Measurements from ENCODE around the gene NSDHL. TPM values are rescaled to one million over a fixed set of nuclear protein-coding genes. Genes with fewer than 3 reads are reported as not detected.
"Not testable (repeated sequence)": the region's sequence is repeated elsewhere in the genome, so short reads cannot be mapped to it uniquely, and the experiment has no call there.

Gene NSDHL
- polyA plus RNA-seq (2013, experiment 1 of 2) = 26.5 TPM
- polyA plus RNA-seq (2013, experiment 2 of 2) = 26.5 TPM

DNA sequence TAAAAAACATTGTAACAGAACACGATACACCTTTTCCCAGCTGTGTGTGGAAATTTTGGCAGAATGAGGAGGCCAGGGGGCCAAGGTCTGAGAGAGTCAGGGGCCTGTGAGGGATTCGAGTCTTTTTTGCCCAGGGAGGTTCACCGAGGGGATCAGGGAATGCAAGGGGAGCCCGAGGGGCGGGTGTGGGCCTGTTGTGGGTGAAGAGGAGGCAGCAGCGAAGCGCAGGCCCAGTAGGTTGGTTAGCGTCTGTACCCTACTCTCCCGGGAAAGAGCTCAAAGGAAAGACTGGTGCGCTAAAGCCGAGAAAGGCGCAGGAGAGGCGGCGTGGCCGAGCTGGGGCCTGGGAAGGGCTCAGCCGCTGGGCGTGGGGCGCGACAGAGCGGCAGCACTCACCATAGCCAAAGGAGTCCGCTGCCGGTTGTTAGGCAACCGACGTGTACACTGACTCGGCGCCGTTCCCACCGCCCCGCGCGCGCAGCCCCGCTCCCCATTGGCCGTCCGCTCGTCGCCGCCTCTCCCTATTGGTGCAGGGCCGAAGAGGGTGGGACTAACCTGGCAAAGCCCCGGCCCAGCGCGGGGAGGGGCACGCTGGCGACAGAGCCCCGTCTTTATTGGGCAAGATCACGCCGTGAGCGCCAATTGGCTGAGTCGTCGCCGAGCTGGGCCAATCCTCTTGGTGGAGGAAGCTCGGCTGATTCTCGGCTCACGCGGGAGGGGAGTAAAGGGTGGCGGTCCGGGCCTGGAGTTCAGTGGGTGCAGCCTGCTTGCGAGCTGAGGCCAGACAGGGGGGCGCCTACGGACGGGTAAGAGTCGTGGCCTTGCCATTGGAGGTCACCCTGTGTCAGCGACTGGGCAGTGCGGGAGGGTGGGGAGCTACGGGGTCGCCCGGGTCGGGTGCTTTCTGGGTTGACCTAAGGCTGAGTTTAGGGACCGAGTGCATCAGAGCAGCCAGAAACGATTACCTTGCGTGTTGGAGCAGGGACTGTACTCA is at the start of gene NSDHL, which contains the start of gene CETN2:
Gene NSDHL, plus strand, starts transcription at position 752 of the 994 bp plus-strand sequence. CDS start 15,262 bp downstream, outside the sequence.
Gene CETN2, minus strand, starts transcription at position 446 of the 994 bp plus-strand sequence. Its CDS starts 47 bp downstream, at position 399.
- Histone ChIP-seq H2BK12ac (ENCODE audit: low read length) (no peak within 1 kb of the TSS), H3K79me1 (ENCODE audit: low read depth, low read length) (peaks cover 3% of the 10 kb centered on the region), H3K27ac (replicated peaks; ENCODE audit: low read length) (no peak within 1 kb of the TSS), H3K9me3 (replicated peaks in 1 of 2; ENCODE audit: control insufficient read depth in 2 of 2, insufficient read depth in 1 of 2, low read depth in 1 of 2, low read length in 2 of 2) (peaks cover 0 to 6% of the 10 kb centered on the region in 2 donors), H2AK5ac (ENCODE audit: low read depth, low read length) (no peak within 1 kb of the TSS), H2BK15ac (ENCODE audit: low read length) (no peak within 1 kb of the TSS), H3K4me3 (ENCODE audit: low read length in 2 of 2) (peak within 1 kb of the TSS; percentile 89 to 95), H2AFZ (ENCODE audit: low read length) (peak within 1 kb of the TSS; percentile 81), H3K27me3 (ENCODE audit: control insufficient read depth in 3 of 3, insufficient read depth in 3 of 3, low read depth in 1 of 3, low read length in 3 of 3) (peaks cover 0 to 2% (median 0%) of the 10 kb centered on the region in 3 experiments), H3K4me2 (ENCODE audit: insufficient read depth, low read length, poor library complexity, severe bottlenecking) (peak within 1 kb of the TSS; percentile 57), H3K36me3 (replicated peaks in 1 of 2; ENCODE audit: control insufficient read depth in 2 of 2, insufficient read depth in 2 of 2, low read length in 2 of 2) (peaks cover 5 to 54% of the 10 kb centered on the region in 2 donors), H3K18ac (ENCODE audit: low read length) (no peak within 1 kb of the TSS), H3K4ac (ENCODE audit: low read length) (no peak within 1 kb of the TSS), H3K4me1 (ENCODE audit: control insufficient read depth in 2 of 2, insufficient read depth in 1 of 2, low read depth in 1 of 2, low read length in 2 of 2) (peaks cover 0 to 1% of the 10 kb centered on the region in 2 donors), H3K23ac (ENCODE audit: low read depth, low read length, poor library complexity) (no peak within 1 kb of the TSS), H4K91ac (ENCODE audit: low read depth, low read length, poor library complexity) (no peak within 1 kb of the TSS), H3K9ac (ENCODE audit: low read depth, low read length, poor library complexity) (peak within 1 kb of the TSS; percentile 60), H3K14ac (ENCODE audit: low read length) (no peak within 1 kb of the TSS), H4K8ac (ENCODE audit: low read depth, low read length) (no peak within 1 kb of the TSS), H2BK5ac (ENCODE audit: low read length) (no peak within 1 kb of the TSS), H2BK120ac (ENCODE audit: low read depth, low read length) (no peak within 1 kb of the TSS)
- no CpG with 5 or more reads among the region's 71 CpGs for WGBS, 2 donors (ENCODE audit: extremely low coverage in 2 of 2, insufficient read length in 2 of 2, insufficient replicate concordance in 1 of 2)
- peak; percentile 90 for DNase-seq (ENCODE audit: low spot score)

- not testable (repeated sequence) for DNase-seq (ENCODE audit: low spot score); H3K4me1 ChIP-seq (ENCODE audit: control insufficient read depth in 2 of 2, insufficient read depth in 1 of 2, low read depth in 1 of 2, low read length in 2 of 2); H3K9me3 ChIP-seq (replicated peaks in 1 of 2; ENCODE audit: control insufficient read depth in 2 of 2, insufficient read depth in 1 of 2, low read depth in 1 of 2, low read length in 2 of 2); H4K91ac ChIP-seq (ENCODE audit: low read depth, low read length, poor library complexity); H4K8ac ChIP-seq (ENCODE audit: low read depth, low read length); H2BK5ac ChIP-seq (ENCODE audit: low read length); H3K4me2 ChIP-seq (ENCODE audit: insufficient read depth, low read length, poor library complexity, severe bottlenecking); H3K9ac ChIP-seq (ENCODE audit: low read depth, low read length, poor library complexity); H3K4ac ChIP-seq (ENCODE audit: low read length); H3K14ac ChIP-seq (ENCODE audit: low read length); H2BK120ac ChIP-seq (ENCODE audit: low read depth, low read length); H3K18ac ChIP-seq (ENCODE audit: low read length); H2AFZ ChIP-seq (ENCODE audit: low read length); H3K27ac ChIP-seq (replicated peaks; ENCODE audit: low read length); H3K27me3 ChIP-seq (ENCODE audit: control insufficient read depth in 3 of 3, insufficient read depth in 3 of 3, low read depth in 1 of 3, low read length in 3 of 3); H2BK12ac ChIP-seq (ENCODE audit: low read length); H2AK5ac ChIP-seq (ENCODE audit: low read depth, low read length); H3K4me3 ChIP-seq (ENCODE audit: low read length in 2 of 2); H3K79me1 ChIP-seq (ENCODE audit: low read depth, low read length); H3K36me3 ChIP-seq (replicated peaks in 1 of 2; ENCODE audit: control insufficient read depth in 2 of 2, insufficient read depth in 2 of 2, low read length in 2 of 2); H2BK15ac ChIP-seq (ENCODE audit: low read length); H3K23ac ChIP-seq (ENCODE audit: low read depth, low read length, poor library complexity)
- no CpG with 5 or more reads among the region's 3 CpGs for WGBS, 2 donors (ENCODE audit: extremely low coverage in 2 of 2, insufficient read length in 2 of 2, insufficient replicate concordance in 1 of 2)
Measured at GRCh38 chrX:152787062-152787461, 43.8 kb upstream of the NSDHL start.

DNA sequence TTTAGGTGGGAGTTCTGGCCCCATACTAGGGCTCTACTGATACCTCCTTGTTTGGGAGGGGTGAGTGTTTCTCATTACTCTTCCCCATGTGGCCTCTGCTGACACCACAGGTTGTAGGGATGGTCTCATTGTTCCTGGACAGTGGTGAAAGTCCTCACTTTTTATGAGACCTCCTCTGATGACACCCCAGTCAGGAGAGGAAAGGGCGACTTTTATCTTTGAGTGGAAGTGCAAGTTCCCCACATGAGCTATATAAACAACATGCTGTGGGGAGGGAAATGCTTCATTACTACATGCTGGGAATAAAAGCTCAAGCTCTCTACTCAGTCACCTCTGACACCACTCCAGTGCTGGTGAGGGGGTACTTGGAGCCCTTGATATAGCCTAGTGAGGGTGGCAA is 31.9 kb upstream of the NSDHL start:
- Histone ChIP-seq H2BK5ac (ENCODE audit: low read length) (no peak overlapping the region), H4K91ac (ENCODE audit: low read depth, low read length, poor library complexity) (no peak overlapping the region), H3K27me3 (ENCODE audit: control insufficient read depth in 3 of 3, insufficient read depth in 3 of 3, low read depth in 1 of 3, low read length in 3 of 3) (peaks cover 0 to 34% (median 0%) of the 10 kb centered on the region in 3 experiments), H3K4me3 (ENCODE audit: low read length in 2 of 2) (no peak overlapping the region), H3K4me1 (ENCODE audit: control insufficient read depth in 2 of 2, insufficient read depth in 1 of 2, low read depth in 1 of 2, low read length in 2 of 2) (no peaks in the 10 kb centered on the region), H4K8ac (ENCODE audit: low read depth, low read length) (no peak overlapping the region), H3K36me3 (replicated peaks in 1 of 2; ENCODE audit: control insufficient read depth in 2 of 2, insufficient read depth in 2 of 2, low read length in 2 of 2) (no peaks in the 10 kb centered on the region), H3K79me1 (ENCODE audit: low read depth, low read length) (no peaks in the 10 kb centered on the region), H2AFZ (ENCODE audit: low read length) (no peak overlapping the region), H2AK5ac (ENCODE audit: low read depth, low read length) (no peak overlapping the region), H3K9me3 (replicated peaks in 1 of 2; ENCODE audit: control insufficient read depth in 2 of 2, insufficient read depth in 1 of 2, low read depth in 1 of 2, low read length in 2 of 2) (no peaks in the 10 kb centered on the region), H2BK15ac (ENCODE audit: low read length) (no peak overlapping the region), H3K23ac (ENCODE audit: low read depth, low read length, poor library complexity) (no peak overlapping the region), H3K18ac (ENCODE audit: low read length) (no peak overlapping the region), H2BK12ac (ENCODE audit: low read length) (no peak overlapping the region), H3K27ac (replicated peaks; ENCODE audit: low read length) (no peak overlapping the region), H3K4me2 (ENCODE audit: insufficient read depth, low read length, poor library complexity, severe bottlenecking) (no peak overlapping the region), H3K9ac (ENCODE audit: low read depth, low read length, poor library complexity) (no peak overlapping the region), H3K4ac (ENCODE audit: low read length) (no peak overlapping the region), H3K14ac (ENCODE audit: low read length) (no peak overlapping the region), H2BK120ac (ENCODE audit: low read depth, low read length) (no peak overlapping the region)
- no CpG with 5 or more reads among the region's 1 CpG for WGBS, 2 donors (ENCODE audit: extremely low coverage in 2 of 2, insufficient read length in 2 of 2, insufficient replicate concordance in 1 of 2)
- no peak for DNase-seq (ENCODE audit: low spot score)

DNA sequence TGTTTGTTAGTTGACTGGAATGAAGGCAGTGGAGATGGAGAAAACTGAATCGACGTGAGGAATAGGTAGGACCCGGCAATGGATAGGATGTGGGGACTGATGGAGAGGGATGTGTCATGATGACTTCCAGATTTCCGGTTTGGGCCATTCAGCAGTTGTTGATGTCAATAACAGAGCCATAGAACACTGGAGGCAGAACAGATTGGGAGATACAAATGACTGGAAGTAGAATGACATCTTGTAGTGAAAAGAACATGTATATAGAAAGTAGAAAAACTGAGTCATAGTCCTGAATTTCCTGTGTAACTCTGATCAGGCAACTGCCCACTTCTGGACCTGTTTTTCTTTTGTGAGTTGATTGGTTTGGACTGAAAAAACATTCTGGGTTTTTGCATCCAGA is 24.8 kb upstream of the NSDHL start:
- Histone ChIP-seq H3K14ac (ENCODE audit: low read length) (no peak overlapping the region), H4K91ac (ENCODE audit: low read depth, low read length, poor library complexity) (no peak overlapping the region), H2BK15ac (ENCODE audit: low read length) (no peak overlapping the region), H2BK120ac (ENCODE audit: low read depth, low read length) (no peak overlapping the region), H3K23ac (ENCODE audit: low read depth, low read length, poor library complexity) (no peak overlapping the region), H3K79me1 (ENCODE audit: low read depth, low read length) (no peaks in the 10 kb centered on the region), H3K36me3 (replicated peaks in 1 of 2; ENCODE audit: control insufficient read depth in 2 of 2, insufficient read depth in 2 of 2, low read length in 2 of 2) (no peaks in the 10 kb centered on the region), H3K9ac (ENCODE audit: low read depth, low read length, poor library complexity) (no peak overlapping the region), H3K27me3 (ENCODE audit: control insufficient read depth in 3 of 3, insufficient read depth in 3 of 3, low read depth in 1 of 3, low read length in 3 of 3) (peaks cover 0 to 34% (median 0%) of the 10 kb centered on the region in 3 experiments), H3K18ac (ENCODE audit: low read length) (no peak overlapping the region), H3K4me2 (ENCODE audit: insufficient read depth, low read length, poor library complexity, severe bottlenecking) (no peak overlapping the region), H2AK5ac (ENCODE audit: low read depth, low read length) (no peak overlapping the region), H3K27ac (replicated peaks; ENCODE audit: low read length) (no peak overlapping the region), H2AFZ (ENCODE audit: low read length) (no peak overlapping the region), H3K4me1 (ENCODE audit: control insufficient read depth in 2 of 2, insufficient read depth in 1 of 2, low read depth in 1 of 2, low read length in 2 of 2) (no peaks in the 10 kb centered on the region), H3K9me3 (replicated peaks in 1 of 2; ENCODE audit: control insufficient read depth in 2 of 2, insufficient read depth in 1 of 2, low read depth in 1 of 2, low read length in 2 of 2) (no peaks in the 10 kb centered on the region), H2BK5ac (ENCODE audit: low read length) (no peak overlapping the region), H2BK12ac (ENCODE audit: low read length) (no peak overlapping the region), H3K4me3 (ENCODE audit: low read length in 2 of 2) (no peak overlapping the region), H3K4ac (ENCODE audit: low read length) (no peak overlapping the region), H4K8ac (ENCODE audit: low read depth, low read length) (no peak overlapping the region)
- no CpG with 5 or more reads among the region's 4 CpGs for WGBS, 2 donors (ENCODE audit: extremely low coverage in 2 of 2, insufficient read length in 2 of 2, insufficient replicate concordance in 1 of 2)
- no peak for DNase-seq (ENCODE audit: low spot score)
